Immature natural killer cell (primary cell): ENCODE measurements around the gene TNKS2. TPM values are rescaled to one million over a fixed set of nuclear protein-coding genes. Genes with fewer than 3 reads are reported as not detected.
"Not testable (repeated sequence)": the region's sequence is repeated elsewhere in the genome, so short reads cannot be mapped to it uniquely, and the experiment has no call there.

Experiments
- DNase-seq, 3 donors: peaks; one replicate each; pipeline ENCODE4 v3.0.0; 2022; ENCODE audit warnings: mixed read lengths in 1 of 3
- H3K27ac Mint-ChIP-seq, 6 donors: one replicate each; pipeline ENCODE4 v1.8.0; 2020; ENCODE audit warnings: mixed read lengths in 6 of 6, mild to moderate bottlenecking in 5 of 6, inconsistent platforms in 4 of 6, moderate library complexity in 3 of 6
- H3K27me3 Mint-ChIP-seq, 3 donors: one replicate each; pipeline ENCODE4 v1.8.0; 2020 to 2021; ENCODE audit warnings: low read depth in 3 of 3, mild to moderate bottlenecking in 3 of 3, mixed read lengths in 3 of 3, moderate library complexity in 3 of 3, inconsistent platforms in 1 of 3
- H3K36me3 Mint-ChIP-seq, 3 donors: one replicate each; pipeline ENCODE4 v1.8.0; 2020; ENCODE audit warnings: mixed read lengths in 3 of 3, inconsistent platforms in 2 of 3, mild to moderate bottlenecking in 2 of 3
- H3K4me1 Mint-ChIP-seq, 2 donors: one replicate each; pipeline ENCODE4 v1.8.0; 2020; ENCODE audit warnings: inconsistent platforms in 2 of 2, mild to moderate bottlenecking in 2 of 2, mixed read lengths in 2 of 2, moderate library complexity in 1 of 2
- H3K4me3 Mint-ChIP-seq, 5 donors: one replicate each; pipeline ENCODE4 v1.8.0; 2020; ENCODE audit warnings: mild to moderate bottlenecking in 5 of 5, mixed read lengths in 5 of 5, inconsistent platforms in 3 of 5, moderate library complexity in 3 of 5
- H3K9me3 Mint-ChIP-seq, 6 donors: one replicate each; pipeline ENCODE4 v1.8.0; 2020; ENCODE audit warnings: mild to moderate bottlenecking in 6 of 6, mixed read lengths in 6 of 6, inconsistent platforms in 4 of 6, moderate library complexity in 3 of 6
- polyA plus RNA-seq, 3 donors: library from polyadenylated mRNA; unstranded; fragments of 300-500 nt; fragmentation: Illumina TruSeq; gene quantifications; one replicate each; pipeline ENCODE4 v1.2.3, GENCODE V29; 2021

Gene TNKS2
- polyA plus RNA-seq, 3 donors from 2014 or later = 21.9 to 31.1 (median 25.3) TPM

DNA sequence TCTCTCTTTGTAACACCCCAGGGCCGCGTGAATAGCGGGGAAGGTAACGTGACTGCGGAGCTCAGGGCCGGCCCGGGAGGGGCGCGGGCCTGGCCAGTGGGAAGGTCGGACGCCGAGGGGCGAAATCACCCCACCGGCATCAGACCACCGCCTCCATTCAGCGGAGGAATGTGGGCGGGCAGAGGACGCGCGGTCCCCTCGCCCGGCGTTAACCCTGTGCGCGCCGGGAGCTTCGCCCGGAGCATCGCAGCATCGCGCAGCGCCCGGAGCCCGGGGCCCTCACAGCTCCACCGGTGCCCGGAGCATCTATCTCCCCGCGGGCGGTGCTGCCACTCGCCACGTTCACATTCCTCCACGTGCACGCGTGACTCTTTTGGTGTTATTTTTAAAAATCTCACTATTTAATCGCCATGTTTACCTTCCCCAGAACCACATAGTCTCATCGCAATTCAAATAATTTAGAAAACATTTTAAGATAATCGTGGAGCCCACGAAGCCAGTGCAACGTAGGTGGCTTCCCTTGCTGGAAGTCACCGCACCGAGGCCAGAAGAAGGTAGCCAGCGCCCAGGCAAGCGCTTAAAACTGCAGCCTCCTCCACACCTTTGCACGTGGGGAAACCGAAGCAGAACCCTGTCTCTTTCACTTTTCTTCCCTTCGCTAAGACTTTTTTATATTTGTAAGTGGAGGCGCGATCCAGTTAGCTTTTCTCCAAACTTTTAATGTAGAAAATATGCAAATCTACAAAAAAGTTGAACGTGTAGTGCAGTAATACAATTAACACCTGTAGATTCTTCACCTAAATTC is 89.2 kb downstream of the TNKS2 start:
- peaks cover 0 to 2% (median 0%) of the 10 kb centered on the region in 6 donors for H3K9me3 Mint-ChIP-seq
- peak in 2 of 3 donors; percentile 24 to 27 for DNase-seq

DNA sequence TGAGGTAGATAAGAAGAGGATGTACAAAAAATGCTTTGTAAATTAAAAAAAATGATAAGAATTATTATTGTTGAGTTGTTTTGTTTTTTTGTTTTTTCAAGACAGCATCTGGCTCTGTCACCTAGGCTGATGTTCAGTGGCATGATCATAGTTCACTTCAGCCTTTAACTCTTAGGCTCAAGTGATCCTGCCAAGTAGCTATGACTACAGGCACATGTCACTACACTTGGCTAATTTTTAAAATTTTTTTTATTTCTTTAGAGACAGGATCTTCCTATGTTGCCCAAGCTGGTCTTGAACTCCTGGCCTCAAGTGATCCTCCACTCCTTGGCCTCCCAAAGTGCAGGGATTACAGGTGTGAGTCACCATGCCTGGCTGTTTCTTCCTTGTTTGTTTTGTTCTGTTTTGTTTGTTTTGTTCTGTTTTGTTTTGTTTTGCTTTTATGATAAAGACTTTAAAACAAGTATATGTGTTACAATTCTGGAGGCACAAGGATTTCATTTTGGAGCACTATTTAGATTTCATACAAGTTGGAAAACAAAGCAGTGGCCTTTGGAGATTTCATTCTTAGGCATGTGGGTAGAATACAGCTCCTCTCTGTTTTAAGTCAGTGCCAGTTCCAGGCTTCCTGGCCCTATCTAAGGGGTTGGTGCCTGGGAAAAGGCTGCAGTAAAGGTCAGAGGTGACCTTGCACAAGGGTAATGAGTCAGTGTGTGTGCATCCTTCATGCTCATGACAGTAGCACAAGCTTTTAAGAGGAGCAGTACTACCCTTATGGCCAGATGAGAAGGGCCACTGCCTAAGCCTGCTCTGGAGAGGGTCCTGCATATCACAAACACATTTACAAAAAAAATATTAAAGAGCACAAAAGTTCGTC is 93.1 kb downstream of the TNKS2 start:
- no peak overlapping the region for H3K27ac Mint-ChIP-seq
- peaks cover 4 to 13% (median 6%) of the 10 kb centered on the region in 3 donors for H3K27me3 Mint-ChIP-seq
- no peak overlapping the region for H3K4me3 Mint-ChIP-seq
- H3K4me1 Mint-ChIP-seq = peaks cover 9 to 21% of the 10 kb centered on the region in 2 donors
- H3K36me3 Mint-ChIP-seq = no peaks in the 10 kb centered on the region
- peaks cover 0 to 2% (median 0%) of the 10 kb centered on the region in 6 donors for H3K9me3 Mint-ChIP-seq
- no peak for DNase-seq

More for the DNA sequence above, 89.2 kb downstream of the TNKS2 start:
- H3K27ac Mint-ChIP-seq = peak overlapping the region in 4 of 6 donors; percentile 12 to 87 (median 52)
- peaks cover 9 to 21% of the 10 kb centered on the region in 2 donors for H3K4me1 Mint-ChIP-seq
- H3K27me3 Mint-ChIP-seq = peaks cover 4 to 13% (median 6%) of the 10 kb centered on the region in 3 donors
- H3K36me3 Mint-ChIP-seq = no peaks in the 10 kb centered on the region
- H3K4me3 Mint-ChIP-seq = peak overlapping the region; percentile 85 to 97 (median 93)

GRCh38 chr10:91893051-91893450 is 94.8 kb downstream of the TNKS2 start:
- Mint-ChIP-seq H3K9me3 (peaks cover 0 to 2% (median 0%) of the 10 kb centered on the region in 6 donors), H3K27me3 (peaks cover under 1 to 7% (median 3%) of the 10 kb centered on the region in 3 donors), H3K4me1 (peaks cover under 1 to 8% of the 10 kb centered on the region in 2 donors), H3K27ac (no peak overlapping the region), H3K36me3 (no peaks in the 10 kb centered on the region), H3K4me3 (no peak overlapping the region)
- DNase-seq = no peak

DNA sequence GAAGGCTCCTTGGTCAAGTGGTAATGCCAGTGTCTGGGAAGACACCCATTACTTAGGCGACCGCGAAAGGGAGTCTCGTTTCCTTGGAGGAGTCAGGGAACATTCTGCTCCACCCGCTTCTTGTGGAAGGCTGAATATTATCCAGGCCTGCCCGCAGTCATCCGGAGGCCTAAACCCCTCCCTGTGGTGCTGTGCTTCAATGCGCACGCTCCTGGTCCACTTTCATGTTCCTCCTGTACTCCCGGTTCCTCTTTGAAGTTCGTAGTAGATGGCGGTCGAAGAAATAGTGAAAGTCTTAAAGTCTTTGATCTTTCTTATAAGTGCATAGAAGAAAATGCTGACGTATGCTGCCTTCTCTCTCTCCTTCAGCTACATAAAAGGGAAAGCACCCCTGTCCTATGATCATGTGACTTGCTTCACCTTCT is 96.0 kb downstream of the TNKS2 start:
- not testable (repeated sequence) for H3K9me3 Mint-ChIP-seq, H3K4me3 Mint-ChIP-seq, H3K27me3 Mint-ChIP-seq, DNase-seq, H3K36me3 Mint-ChIP-seq, H3K27ac Mint-ChIP-seq, H3K4me1 Mint-ChIP-seq

GRCh38 chr10:91896212-91896756 is 98.1 kb downstream of the TNKS2 start:
- Mint-ChIP-seq H3K9me3 (peaks cover 0 to 2% (median 0%) of the 10 kb centered on the region in 6 donors), H3K4me1 (peaks cover 2 to 4% of the 10 kb centered on the region in 2 donors), H3K27me3 (peaks cover 0 to 3% (median 0%) of the 10 kb centered on the region in 3 donors), H3K27ac (no peak overlapping the region), H3K36me3 (no peaks in the 10 kb centered on the region), H3K4me3 (no peak overlapping the region)
- no peak for DNase-seq

- no peak for DNase-seq
- H3K4me1 Mint-ChIP-seq = peaks cover 14 to 16% of the 10 kb centered on the region in 2 donors
- H3K36me3 Mint-ChIP-seq = no peaks in the 10 kb centered on the region
- no peak overlapping the region for H3K27ac Mint-ChIP-seq
- peaks cover 0 to 3% (median 0%) of the 10 kb centered on the region in 3 donors for H3K27me3 Mint-ChIP-seq
- H3K4me3 Mint-ChIP-seq = no peak overlapping the region
- no peaks in the 10 kb centered on the region for H3K9me3 Mint-ChIP-seq
Observed at GRCh38 chr10:91897421-91897820, 99.2 kb downstream of the TNKS2 start.

- peaks cover 20 to 27% of the 10 kb centered on the region in 2 donors for H3K4me1 Mint-ChIP-seq
- H3K9me3 Mint-ChIP-seq = no peaks in the 10 kb centered on the region
- H3K27me3 Mint-ChIP-seq = peaks cover 0 to 3% (median 0%) of the 10 kb centered on the region in 3 donors
- peak overlapping the region; percentile 4 to 66 (median 40) for H3K4me3 Mint-ChIP-seq
- peak; percentile 49 to 68 (median 53) for DNase-seq
- peak overlapping the region; percentile 79 to 93 (median 91) for H3K27ac Mint-ChIP-seq
- H3K36me3 Mint-ChIP-seq = no peaks in the 10 kb centered on the region
Observed at GRCh38 chr10:91901784-91902677, 103.8 kb downstream of the TNKS2 start.

DNA sequence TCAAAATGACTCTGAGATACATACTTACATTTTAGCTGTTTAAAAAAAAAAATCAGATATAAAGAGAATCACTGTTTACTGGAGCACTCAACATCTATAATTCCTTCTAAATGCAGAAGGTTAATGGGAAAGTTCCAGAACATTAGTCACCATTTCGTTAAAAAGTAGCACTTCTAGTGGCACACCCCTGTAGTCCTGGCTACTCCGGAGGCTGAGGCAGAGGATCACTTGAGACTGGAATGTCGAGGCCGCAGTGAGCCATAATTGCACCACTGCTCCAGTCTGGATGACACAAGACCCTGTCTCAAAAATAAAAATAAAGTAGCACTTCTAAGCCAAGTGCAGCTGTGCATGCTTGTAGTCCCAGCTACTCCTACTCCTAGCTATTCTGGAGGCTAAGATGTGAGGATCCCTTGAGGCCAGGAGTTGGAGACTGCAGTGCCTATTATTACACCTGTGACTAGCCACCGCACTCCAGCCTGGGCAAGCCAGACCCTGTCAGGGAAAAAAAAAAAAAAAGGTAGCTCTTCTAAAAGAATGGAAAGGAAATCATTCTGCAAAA is 108.9 kb downstream of the TNKS2 start:
- DNase-seq = no peak
- H3K9me3 Mint-ChIP-seq = no peaks in the 10 kb centered on the region
- peak overlapping the region; percentile 37 to 90 (median 78) for H3K27ac Mint-ChIP-seq
- H3K36me3 Mint-ChIP-seq = no peaks in the 10 kb centered on the region
- H3K4me1 Mint-ChIP-seq = peaks cover 29 to 34% of the 10 kb centered on the region in 2 donors
- peaks cover 0 to 3% (median 2%) of the 10 kb centered on the region in 3 donors for H3K27me3 Mint-ChIP-seq
- H3K4me3 Mint-ChIP-seq = peak overlapping the region; percentile 83 to 92 (median 88)

DNA sequence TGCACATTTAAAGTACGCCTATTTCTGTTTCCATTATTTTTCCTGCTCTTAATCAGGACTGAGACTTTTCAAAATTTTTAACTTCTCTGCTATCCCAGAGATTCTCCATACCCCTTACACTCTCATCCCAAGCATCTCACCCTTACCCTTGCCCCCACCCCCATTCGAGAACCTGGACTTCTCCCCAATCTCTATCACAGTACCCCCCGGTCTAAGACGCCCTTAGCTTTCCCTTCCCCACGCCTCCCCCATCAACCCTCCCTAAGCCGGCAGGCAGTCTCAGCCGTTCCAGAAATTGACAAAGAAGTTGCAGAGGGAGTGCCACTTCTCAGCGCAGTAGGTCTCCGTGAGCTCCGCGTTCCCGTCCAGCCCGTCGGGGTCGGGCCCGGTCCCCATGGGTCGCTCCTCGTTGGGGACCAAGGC is 109.7 kb downstream of the TNKS2 start:
- peaks cover 21 to 27% of the 10 kb centered on the region in 2 donors for H3K4me1 Mint-ChIP-seq
- H3K4me3 Mint-ChIP-seq = peak overlapping the region; percentile 83 to 92 (median 88)
- H3K36me3 Mint-ChIP-seq = no peaks in the 10 kb centered on the region
- H3K27me3 Mint-ChIP-seq = peaks cover 0 to 3% (median 2%) of the 10 kb centered on the region in 3 donors
- H3K27ac Mint-ChIP-seq = peak overlapping the region; percentile 63 to 90 (median 78)
- DNase-seq = no peak
- H3K9me3 Mint-ChIP-seq = no peaks in the 10 kb centered on the region

DNA sequence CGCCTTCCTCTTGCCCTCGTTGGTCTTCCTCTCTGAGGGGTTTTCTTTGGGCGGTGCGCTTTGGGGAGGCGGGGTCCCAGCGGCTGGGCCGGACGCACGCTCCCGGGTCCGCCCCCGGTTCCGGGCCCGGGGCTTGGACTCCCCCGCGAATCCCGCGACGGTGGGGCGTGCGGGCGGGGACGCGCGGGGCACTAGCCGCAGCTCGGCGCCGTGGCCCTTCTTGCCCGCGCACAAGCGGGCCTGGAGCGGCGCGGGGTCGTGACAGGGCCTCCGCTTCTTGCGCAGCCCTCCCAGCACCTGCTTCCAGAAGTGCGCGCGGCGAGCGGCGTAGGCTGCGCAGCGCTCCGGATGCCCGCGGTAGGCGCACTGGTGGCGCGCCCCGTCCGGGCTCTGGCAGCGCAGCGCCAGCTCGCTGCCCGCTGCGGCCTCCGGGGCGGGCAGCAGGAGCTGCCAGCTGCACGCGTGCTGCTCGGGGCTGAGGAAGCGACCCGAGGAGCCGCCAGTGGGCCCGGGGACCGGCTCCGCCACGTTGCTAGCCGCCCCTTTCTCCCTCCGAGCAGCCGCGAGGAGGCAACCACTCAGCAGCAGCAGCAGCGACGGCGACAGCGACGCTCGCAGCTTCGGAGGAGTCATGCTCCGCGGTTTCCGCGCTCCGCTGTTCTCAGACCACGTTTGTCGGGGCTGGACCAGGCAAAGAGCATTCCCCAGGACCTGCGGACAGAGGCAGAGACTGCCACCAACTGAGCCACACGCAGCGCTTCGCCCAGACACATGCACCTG is 110.3 kb downstream of the TNKS2 start:
- Mint-ChIP-seq H3K36me3 (no peaks in the 10 kb centered on the region), H3K27ac (peak overlapping the region; percentile 70 to 93 (median 87)), H3K4me1 (peaks cover 21 to 27% of the 10 kb centered on the region in 2 donors), H3K27me3 (peaks cover 1 to 8% (median 4%) of the 10 kb centered on the region in 3 donors), H3K9me3 (no peaks in the 10 kb centered on the region), H3K4me3 (peak overlapping the region; percentile 84 to 97 (median 92))
- peak; percentile 67 to 76 (median 73) for DNase-seq

DNA sequence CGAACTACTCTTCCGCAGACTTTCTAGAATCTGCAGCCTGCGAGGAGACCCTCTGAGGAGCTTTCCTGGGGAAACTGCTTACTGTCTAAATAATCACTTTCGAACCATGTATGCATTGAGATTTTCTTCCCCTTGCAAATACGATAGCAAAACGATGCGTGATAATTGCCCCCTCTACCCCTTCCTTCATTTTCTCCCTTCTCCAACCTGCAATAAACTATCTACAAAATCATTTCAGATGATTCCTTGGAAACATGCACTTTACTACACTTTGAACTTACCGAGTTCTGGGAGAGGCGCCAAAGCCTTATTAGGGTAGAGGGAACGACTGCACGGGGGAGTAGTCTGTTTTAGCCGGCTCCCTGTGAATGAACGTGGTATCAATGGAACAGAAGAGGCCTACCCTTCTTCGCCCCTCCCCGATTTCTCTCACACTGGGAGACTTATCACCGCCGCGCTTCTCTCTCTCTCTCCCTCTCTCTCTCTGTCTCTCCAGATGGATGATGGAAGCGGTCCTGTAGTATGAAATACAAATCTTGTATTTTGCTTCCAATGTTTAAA is 111.0 kb downstream of the TNKS2 start, which contains the start of gene FGFBP3:
Gene FGFBP3, minus strand, starts transcription at position 370 of the 561 bp plus-strand sequence. CDS start 517 bp downstream, outside the sequence.
- Mint-ChIP-seq H3K27ac (peak within 1 kb of the TSS; percentile 70 to 93 (median 84)), H3K9me3 (no peaks in the 10 kb centered on the region), H3K4me1 (peaks cover 21 to 27% of the 10 kb centered on the region in 2 donors), H3K27me3 (peaks cover 2 to 13% (median 4%) of the 10 kb centered on the region in 3 donors), H3K4me3 (peak within 1 kb of the TSS; percentile 84 to 97 (median 92)), H3K36me3 (no peaks in the 10 kb centered on the region)
- peak in 2 of 3 donors; percentile 20 to 26 for DNase-seq
